PC-3 (cell line): Measurements from ENCODE around the gene AKAP9. TPM values are rescaled to one million over a fixed set of nuclear protein-coding genes. Genes with fewer than 3 reads are reported as not detected.

Source experiments
- ATAC-seq: fragments of 200-7000 bp; cut with Tn5 transposase; 2 replicates; pipeline ENCODE4 v1.9.1; 2020; ENCODE audit warnings: mild to moderate bottlenecking, moderate library complexity
- BruUV-seq: library from RNA; stranded (reverse); fragments of 400-500 nt; replicated peaks from 2 replicates; lab custom pipeline; 2021; lab: Mats Ljungman, UMichigan
- CTCF ChIA-PET: fragments of 300-600 bp; sonication (Branson Sonifier 250); formaldehyde crosslinking; loops from one replicate; lab custom pipeline; 2022; ENCODE audit warnings: antibody characterized with exemption; lab: Charles Lee
- POLR2A ChIA-PET: fragments of 300-600 bp; sonication (Branson Sonifier 250); formaldehyde crosslinking; loops from one replicate; lab custom pipeline; 2022; ENCODE audit warnings: antibody characterized with exemption; ENCODE audit not compliant: unreplicated experiment; lab: Charles Lee
- DNase-seq: peaks from one replicate; pipeline ENCODE4 v3.0.0-alpha.2; 2015
- H2AFZ ChIP-seq: fragments of 300-600 bp; sonication (generic); 2 replicates; pipeline ENCODE4 v1.6.0; 2016; ENCODE audit warnings: antibody characterized with exemption, low read length
- H3F3A ChIP-seq: fragments of 300-600 bp; sonication (generic); one replicate; pipeline ENCODE4 v1.6.0; 2017; ENCODE audit warnings: antibody characterized with exemption, low read length, control low read depth, mild to moderate bottlenecking; ENCODE audit not compliant: unreplicated experiment
- H3K27ac ChIP-seq: fragments of 300-600 bp; sonication (generic); 2 replicates; pipeline ENCODE4 v1.5.1; 2016; ENCODE audit warnings: mild to moderate bottlenecking, low read length
- H3K27me3 ChIP-seq: fragments of 300-600 bp; sonication (generic); 2 replicates; pipeline ENCODE4 v1.6.1; 2016; ENCODE audit warnings: low read length, mixed read lengths
- H3K36me3 ChIP-seq: fragments of 300-600 bp; sonication (generic); 2 replicates; pipeline ENCODE4 v1.6.1; 2016; ENCODE audit warnings: low read depth, mixed run types, low read length, mixed read lengths
- H3K4me1 ChIP-seq: fragments of 300-600 bp; sonication (generic); 2 replicates; pipeline ENCODE4 v1.5.1; 2016; ENCODE audit warnings: low read length; ENCODE audit not compliant: insufficient read depth
- H3K4me2 ChIP-seq: fragments of 300-600 bp; sonication (generic); 2 replicates; pipeline ENCODE4 v1.6.0; 2016; ENCODE audit warnings: low read length
- H3K4me3 ChIP-seq: fragments of 300-600 bp; sonication (generic); 2 replicates; pipeline ENCODE4 v1.5.1; 2016; ENCODE audit warnings: mild to moderate bottlenecking, low read length, mixed read lengths
- H3K79me2 ChIP-seq: fragments of 300-600 bp; sonication (generic); 2 replicates; pipeline ENCODE4 v1.6.1; 2017; ENCODE audit warnings: low read length, mixed read lengths
- H3K9ac ChIP-seq: fragments of 300-600 bp; sonication (generic); 2 replicates; pipeline ENCODE4 v1.6.0; 2016; ENCODE audit warnings: mild to moderate bottlenecking, low read length
- H3K9me2 ChIP-seq: fragments of 300-600 bp; sonication (generic); replicated peaks from 2 replicates; pipeline ENCODE4 v1.6.1; 2016; ENCODE audit warnings: mixed run types, low read length, mixed read lengths
- H3K9me3 ChIP-seq: fragments of 300-600 bp; sonication (generic); 2 replicates; pipeline ENCODE4 v1.6.1; 2016; ENCODE audit warnings: low read length, mixed read lengths
- H4K20me1 ChIP-seq: fragments of 300-600 bp; sonication (generic); 2 replicates; pipeline ENCODE4 v1.6.1; 2016; ENCODE audit warnings: low read length, mixed read lengths
- CTCF ChIP-seq: fragments of 300-600 bp; sonication (generic); conservative IDR thresholded peaks from 2 replicates; pipeline ENCODE4 v1.5.1; 2017; ENCODE audit warnings: antibody characterized with exemption, low read depth, mild to moderate bottlenecking, low read length
- EZH2 ChIP-seq: fragments of 300-600 bp; sonication (generic); IDR thresholded peaks from one replicate; pipeline ENCODE4 v1.6.1; 2017; ENCODE audit warnings: antibody characterized with exemption, mild to moderate bottlenecking, low read length; ENCODE audit not compliant: unreplicated experiment
- EZH2phosphoT487 ChIP-seq: fragments of 300-600 bp; sonication (generic); IDR thresholded peaks from 2 replicates; pipeline ENCODE4 v1.6.1; 2018; ENCODE audit warnings: mild to moderate bottlenecking, antibody characterized with exemption, low read length, borderline replicate concordance
- intact Hi-C: fragments of 100-400 bp; cut with micrococcal nuclease; formaldehyde crosslinking; loops from 2 replicates; pipeline ENCODE4 v1.9.0; 2023
- total RNA-seq: library from RNA; depleted of rRNA; stranded (reverse); fragments of >200 nt; gene quantifications from 2 replicates; pipeline ENCODE4 v1.2.3, GENCODE V29; 2014

The AKAP9 gene
- total RNA-seq, 1 experiment from 2014 or later, result 24.9 TPM

- ChIA-PET CTCF (no interaction called here), POLR2A (no interaction called here)
- ATAC-seq, result no peak
- intact Hi-C loops, result no loop called here
- H3K27me3 ChIP-seq, result no peaks in the 10 kb centered on the region
- no peak overlapping the region for H3K27ac ChIP-seq
- no peaks in the 10 kb centered on the region for H3K79me2 ChIP-seq
- no peaks in the 10 kb centered on the region for H3K4me1 ChIP-seq
- H3K36me3 ChIP-seq, result peaks cover 21% of the 10 kb centered on the region
- no peaks in the 10 kb centered on the region for H3K9me3 ChIP-seq
- no peak overlapping the region for H3K4me3 ChIP-seq
- no peak overlapping the region for H3K9ac ChIP-seq
- H3K9me2 ChIP-seq, result no peaks in the 10 kb centered on the region
- no peak for TF ChIP-seq EZH2
- no peak for TF ChIP-seq EZH2phosphoT487
- TF ChIP-seq CTCF, result no peak
- no TSS peak for BruUV-seq
- no peak overlapping the region for H2AFZ ChIP-seq
- no peaks in the 10 kb centered on the region for H4K20me1 ChIP-seq
- no peak for DNase-seq
- H3K4me2 ChIP-seq, result no peak overlapping the region
- H3F3A ChIP-seq, result no peaks in the 10 kb centered on the region
Measured at GRCh38 chr7:92108821-92109220, 168.2 kb downstream of the AKAP9 start.

GRCh38 chr7:92110857-92111256, 170.2 kb downstream of the AKAP9 start:
- BruUV-seq, result no TSS peak
- Histone ChIP-seq H3K9me2 (no peaks in the 10 kb centered on the region), H3K27me3 (no peaks in the 10 kb centered on the region), H3K4me1 (no peaks in the 10 kb centered on the region), H2AFZ (no peak overlapping the region), H3K9me3 (no peaks in the 10 kb centered on the region), H3K4me3 (no peak overlapping the region), H3K79me2 (no peaks in the 10 kb centered on the region), H3K27ac (no peak overlapping the region), H3K9ac (no peak overlapping the region), H3K4me2 (no peak overlapping the region), H3K36me3 (peaks cover 37% of the 10 kb centered on the region), H4K20me1 (no peaks in the 10 kb centered on the region), H3F3A (no peaks in the 10 kb centered on the region)
- ChIA-PET POLR2A (no interaction called here), CTCF (no interaction called here)
- intact Hi-C loops, result no loop called here
- no peak for ATAC-seq
- DNase-seq, result no peak
- no peak for TF ChIP-seq EZH2
- TF ChIP-seq CTCF, result no peak
- TF ChIP-seq EZH2phosphoT487, result no peak

- no TSS peak for BruUV-seq
- H3K79me2 ChIP-seq, result peaks cover 18% of the 10 kb centered on the region; the same call in 1 of the 2 replicates
- H3K9me3 ChIP-seq, result no peaks in the 10 kb centered on the region
- TF ChIP-seq EZH2, result no peak
- TF ChIP-seq EZH2phosphoT487, result no peak
- TF ChIP-seq CTCF, result no peak
- no peak overlapping the region for H3K27ac ChIP-seq
- no peak for DNase-seq
- CTCF ChIA-PET, result interaction anchor here (0.6 kb wide), 1 partner anchor 132 kb away, joined by 5 read pairs; no protein-coding TSS in a partner anchor
- H3K4me3 ChIP-seq, result no peak overlapping the region
- intact Hi-C loops, result no loop called here
- H3K4me1 ChIP-seq, result no peaks in the 10 kb centered on the region
- no peak overlapping the region for H3K4me2 ChIP-seq
- peaks cover 45% of the 10 kb centered on the region for H3K36me3 ChIP-seq
- no peaks in the 10 kb centered on the region for H3K9me2 ChIP-seq
- 0 out of 2 replicates have a peak, but pooled peaks cover 4% of the 10 kb centered on the region for H4K20me1 ChIP-seq
- H3F3A ChIP-seq, result no peaks in the 10 kb centered on the region
- H2AFZ ChIP-seq, result no peak overlapping the region
- no peak for ATAC-seq
- no peaks in the 10 kb centered on the region for H3K27me3 ChIP-seq
- POLR2A ChIA-PET, result no interaction called here
- H3K9ac ChIP-seq, result no peak overlapping the region
Measured at GRCh38 chr7:92115821-92116220, 175.2 kb downstream of the AKAP9 start.
